Measurements from ENCODE around the gene SETBP1.
"Not testable (repeated sequence)": the region's sequence is repeated elsewhere in the genome, so short reads cannot be mapped to it uniquely, and the experiment has no call there.

SETBP1 gene

DNA sequence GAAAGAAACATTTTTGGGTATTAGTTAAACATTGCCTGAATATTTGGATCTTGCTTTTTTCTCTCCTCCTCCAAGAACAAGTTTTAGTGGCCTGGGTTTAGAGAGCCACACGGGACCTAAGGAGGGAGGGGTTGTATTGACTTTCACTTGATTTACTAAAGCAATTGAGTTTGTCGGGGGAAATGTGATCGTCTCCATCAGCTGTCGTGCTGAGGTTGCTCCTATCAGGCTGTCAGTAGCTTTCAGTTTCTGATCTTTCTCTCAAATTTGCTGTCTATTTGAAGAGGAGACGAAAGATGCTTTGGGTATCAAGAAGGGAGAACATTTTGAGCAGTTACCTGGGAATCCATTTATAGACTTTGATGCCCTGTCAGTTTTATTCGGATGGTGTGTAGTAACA, 106.0 kb downstream of the SETBP1 start:
- in situ Hi-C loops (cut with MboI; ENCODE audit: low sequenced_read_pairs): no loop called here

DNA sequence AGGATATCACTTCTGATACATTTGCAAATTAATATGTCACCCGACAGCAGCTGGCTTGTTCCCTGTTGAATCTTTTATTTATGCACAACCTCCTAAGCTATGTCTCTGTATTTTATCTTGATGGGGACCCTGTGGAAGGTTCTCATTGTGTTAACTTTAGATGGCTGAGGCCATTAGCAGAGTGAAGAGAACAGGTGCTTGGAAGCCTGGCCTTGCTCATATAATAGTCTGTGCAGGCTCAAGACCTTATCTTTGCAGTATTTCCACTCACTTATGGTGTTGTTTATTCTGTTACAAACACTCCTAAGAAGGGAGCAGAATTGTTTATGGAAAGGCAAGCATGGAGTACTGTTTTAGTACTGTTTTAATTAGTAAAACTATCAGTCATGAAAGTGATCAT, 107.6 kb downstream of the SETBP1 start:
- in situ Hi-C loops (cut with MboI; ENCODE audit: low sequenced_read_pairs): no loop called here

DNA sequence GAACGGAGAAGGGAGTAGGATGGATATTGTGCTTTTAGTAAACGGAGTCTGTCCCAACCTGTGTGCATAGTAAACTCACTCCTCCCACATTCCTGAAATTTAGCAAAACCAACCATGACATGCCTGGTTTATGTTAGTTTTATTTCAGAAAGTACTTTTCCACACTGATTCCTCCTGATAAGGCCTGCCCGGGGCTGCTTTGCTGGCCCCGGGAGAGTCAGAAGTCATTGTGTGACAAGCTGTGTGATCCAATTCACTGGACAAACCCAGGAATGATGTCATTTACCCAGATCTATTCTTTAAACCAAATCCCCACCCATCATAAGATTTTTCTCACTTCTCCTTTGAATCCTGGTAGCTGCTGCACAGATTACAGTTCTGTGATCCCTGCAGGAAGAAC, 109.0 kb downstream of the SETBP1 start:
- in situ Hi-C loops (cut with MboI; ENCODE audit: low sequenced_read_pairs): no loop called here

DNA sequence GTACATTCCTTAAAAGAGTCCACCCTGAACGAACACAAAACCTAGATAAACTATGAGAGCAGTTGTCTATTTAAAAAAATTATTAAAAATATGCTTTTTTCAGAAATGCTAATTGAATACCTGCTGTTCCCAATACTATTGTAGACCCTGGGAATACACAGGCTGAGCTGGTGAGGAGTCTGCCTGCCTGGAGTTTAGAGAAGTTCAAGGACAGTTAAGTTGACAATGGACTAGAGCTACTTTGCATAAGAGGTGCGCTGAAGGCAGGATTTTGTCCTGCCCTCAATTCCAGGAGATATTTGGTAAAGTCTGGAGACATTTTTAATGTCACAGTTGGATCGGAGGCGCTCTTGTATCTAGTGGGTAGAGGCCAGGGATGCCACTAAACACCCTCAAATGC, 110.2 kb downstream of the SETBP1 start:
- in situ Hi-C loops (cut with MboI; ENCODE audit: low sequenced_read_pairs): no loop called here

DNA sequence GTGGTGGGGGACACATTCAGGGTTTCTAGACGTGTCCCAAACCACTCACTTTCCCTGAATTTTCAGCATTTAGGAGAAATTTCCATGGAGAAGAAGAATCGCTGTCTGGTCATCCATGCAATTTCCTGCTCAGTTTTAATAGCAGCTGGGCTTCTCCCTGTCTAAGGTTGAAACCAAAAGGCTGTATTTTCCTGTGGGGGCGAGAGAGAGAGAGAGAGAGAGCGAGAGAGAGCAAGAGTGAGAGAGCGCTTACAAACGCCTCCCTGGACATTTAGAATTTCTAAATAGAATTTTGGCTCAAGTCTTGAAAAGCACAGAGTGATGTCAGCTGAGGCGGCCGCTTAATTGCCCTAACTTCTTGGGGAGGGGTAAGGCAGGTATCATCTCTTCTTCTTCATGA, 110.8 kb downstream of the SETBP1 start:
- in situ Hi-C loops (cut with MboI; ENCODE audit: low sequenced_read_pairs): no loop called here

DNA sequence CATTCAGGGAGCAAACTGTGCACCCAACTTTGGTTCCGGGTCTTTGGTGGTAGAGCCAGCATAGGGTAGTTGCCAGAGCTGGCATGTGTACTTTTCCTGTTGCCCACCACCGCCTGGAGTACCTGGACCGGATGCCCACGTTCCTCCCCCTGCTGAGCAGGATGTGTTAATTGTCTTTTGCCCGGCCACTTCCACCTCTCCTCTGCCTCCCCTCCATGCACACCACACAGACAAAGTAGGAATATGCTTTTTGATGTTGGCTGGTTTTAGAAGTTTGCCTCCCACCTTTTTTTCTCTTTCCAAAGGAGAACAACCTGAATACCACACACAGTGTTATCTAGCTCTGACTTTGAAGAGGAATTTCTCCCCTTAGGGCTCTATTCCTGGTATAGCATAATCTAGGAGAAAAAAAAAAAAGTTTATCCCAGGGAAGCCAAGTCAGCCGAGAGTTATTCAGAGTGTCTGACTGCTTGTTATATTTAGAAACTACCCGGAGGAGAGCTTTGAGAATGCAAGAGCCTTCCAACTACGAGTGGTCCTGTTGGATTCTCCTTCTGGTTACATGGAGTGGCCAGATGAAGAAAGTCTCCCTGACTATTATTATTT, 111.9 kb downstream of the SETBP1 start:
- in situ Hi-C loops (cut with MboI; ENCODE audit: low sequenced_read_pairs): no loop called here

DNA sequence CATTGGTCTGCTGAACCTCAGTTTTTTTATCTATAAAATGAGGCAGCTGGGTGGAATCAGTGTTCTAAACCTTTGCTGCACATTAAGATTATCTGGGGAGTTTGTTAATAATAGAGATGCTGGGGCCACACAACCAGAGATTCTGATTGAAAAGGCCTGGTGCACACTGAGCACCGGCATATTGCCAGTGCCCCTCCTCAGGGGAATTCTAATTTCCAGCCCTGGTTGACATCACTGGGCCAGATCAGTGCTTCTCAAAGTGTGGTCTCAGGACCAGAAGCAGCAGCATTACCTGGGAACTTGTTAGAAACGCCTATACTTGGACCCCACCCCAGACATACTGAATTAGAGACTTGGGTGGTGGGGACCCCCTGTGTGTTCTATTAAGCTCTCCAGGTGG, 112.5 kb downstream of the SETBP1 start:
- in situ Hi-C loops (cut with MboI; ENCODE audit: low sequenced_read_pairs): no loop called here

DNA sequence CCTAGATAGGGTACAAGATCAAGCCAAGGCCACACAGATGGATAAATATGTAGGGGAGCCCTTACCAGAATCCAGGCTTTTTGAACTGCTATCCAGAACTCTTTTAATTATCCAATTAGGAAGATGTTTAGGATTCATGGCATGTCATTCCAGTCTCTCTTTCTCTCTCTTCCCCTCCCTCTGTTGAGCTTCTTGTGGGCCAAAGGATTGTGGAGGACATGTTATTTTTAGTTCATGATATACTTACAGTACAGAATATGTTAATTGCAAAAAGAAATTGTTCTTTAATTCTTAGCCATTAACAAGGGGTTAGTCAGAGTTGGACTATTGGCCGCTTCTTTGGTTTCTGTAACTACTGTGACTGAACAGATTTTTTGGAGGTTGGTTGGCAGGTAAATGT, 113.0 kb downstream of the SETBP1 start:
- in situ Hi-C loops (cut with MboI; ENCODE audit: low sequenced_read_pairs): no loop called here

DNA sequence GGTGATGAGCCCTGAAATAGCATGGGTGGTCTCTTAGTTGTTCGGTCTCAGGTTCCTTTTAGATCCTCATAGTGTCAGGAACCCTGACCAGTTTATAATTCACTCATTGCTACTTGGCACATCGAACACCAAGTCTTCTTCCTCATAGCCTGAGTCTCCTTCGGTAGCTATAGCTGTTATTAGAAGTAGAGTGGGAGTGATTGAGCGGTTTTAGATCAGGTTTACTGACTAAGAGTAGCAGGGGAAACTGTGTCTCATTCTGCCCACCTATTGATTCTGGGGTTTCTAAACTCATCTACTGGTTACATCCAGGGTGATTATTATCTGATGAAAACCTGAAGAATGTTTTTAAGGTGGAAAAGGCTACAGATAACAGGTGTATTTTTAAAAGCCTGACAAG, 114.6 kb downstream of the SETBP1 start:
- in situ Hi-C loops (cut with MboI; ENCODE audit: low sequenced_read_pairs): no loop called here

DNA sequence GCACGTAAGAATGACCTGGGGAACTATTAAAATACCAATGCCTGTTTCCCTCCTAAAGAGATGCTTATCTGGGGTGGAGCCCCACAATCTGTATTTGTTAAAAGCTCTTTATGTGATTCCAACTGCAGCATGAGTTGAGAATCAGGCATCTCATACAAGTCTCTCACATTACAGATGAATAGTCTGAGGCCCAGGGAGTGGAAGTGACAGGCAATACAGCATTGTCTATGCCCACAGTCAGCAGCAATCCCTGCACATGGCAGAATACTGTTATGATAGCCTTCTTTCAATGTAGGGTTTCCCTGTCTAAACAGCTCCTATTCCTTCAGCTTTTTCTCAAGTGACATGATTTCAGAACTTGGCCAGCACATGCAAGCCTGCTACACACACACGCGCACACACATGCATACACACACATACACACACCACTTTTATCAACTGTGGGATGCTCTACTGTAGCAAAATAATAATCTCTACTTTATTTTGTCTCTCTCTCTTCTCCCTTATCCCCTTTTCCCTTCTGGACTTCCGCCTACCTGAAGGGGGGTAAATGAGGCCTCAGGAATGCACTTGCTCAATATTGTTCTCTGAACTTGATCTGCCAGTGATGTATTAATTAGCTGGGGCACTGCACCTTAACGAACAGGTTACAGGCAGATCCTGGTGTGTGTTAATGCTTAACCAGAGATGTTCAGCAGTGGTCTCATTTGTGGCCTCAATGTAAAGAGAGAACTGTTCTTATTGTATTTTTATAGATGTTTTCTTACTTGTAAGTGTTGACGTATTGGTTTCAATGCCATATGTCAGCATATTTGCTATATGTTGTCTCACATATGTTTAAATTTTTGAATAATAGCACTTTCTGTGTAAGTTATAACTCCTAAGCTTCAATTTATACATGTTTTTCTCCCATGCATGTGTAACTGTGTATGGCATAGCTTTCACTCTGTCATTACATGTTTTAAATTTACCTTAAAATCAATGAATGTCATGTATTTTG, 116.0 kb downstream of the SETBP1 start:
- in situ Hi-C loops (cut with MboI; ENCODE audit: low sequenced_read_pairs): no loop called here

DNA sequence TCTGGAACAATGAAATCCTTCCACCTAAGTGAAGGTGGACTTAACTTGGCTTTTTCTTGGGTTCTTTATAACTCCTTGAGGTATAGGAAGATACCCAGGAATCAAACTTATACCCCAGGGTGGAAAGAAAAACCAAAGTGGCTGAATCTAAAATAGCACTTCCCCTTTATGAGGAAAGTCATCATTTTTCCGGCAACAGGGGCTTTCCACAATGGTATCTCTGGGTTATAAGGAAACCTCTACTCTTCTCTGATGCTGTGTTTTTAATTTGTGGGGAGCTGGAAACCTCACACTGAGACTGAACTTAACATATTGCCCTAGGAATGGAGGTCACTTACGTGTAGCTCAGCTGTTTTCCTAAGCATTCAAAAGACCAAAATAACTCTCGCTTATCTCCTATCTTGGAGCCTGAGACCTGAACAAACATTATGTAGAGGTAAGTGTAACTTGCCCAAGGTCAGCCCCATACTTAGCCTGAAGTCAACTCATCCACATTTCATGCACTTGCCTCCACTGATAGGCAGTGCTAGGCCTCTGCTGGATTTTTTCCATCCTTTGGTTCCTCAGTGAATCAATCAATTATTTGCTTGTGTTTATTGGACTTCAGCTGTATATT, 117.9 kb downstream of the SETBP1 start:
- in situ Hi-C loops (cut with MboI; ENCODE audit: low sequenced_read_pairs): no loop called here

DNA sequence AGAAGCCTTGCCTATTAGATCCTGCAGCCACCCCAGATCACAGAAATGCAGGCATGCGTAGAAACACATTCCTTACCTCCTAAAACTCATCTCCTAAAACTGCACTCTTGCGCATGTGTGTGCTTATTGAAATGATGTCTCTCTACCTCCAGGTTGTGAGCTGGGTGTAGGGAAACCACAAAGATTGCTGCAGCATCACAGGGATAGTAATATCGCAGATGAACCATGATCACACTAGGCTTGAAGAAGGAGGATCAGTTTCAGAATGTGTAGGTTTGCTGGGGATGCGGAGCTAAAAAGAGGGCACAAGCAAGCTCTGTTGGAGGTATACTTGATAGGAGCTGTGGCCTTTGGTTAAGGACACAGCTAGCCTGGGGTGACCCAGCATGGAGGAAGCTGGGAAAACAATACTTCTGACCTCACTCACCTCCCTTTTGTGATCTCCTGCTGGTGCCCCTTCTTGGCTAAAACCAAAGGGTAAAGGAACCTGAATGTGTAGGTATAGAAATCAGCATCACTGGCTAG, 118.8 kb downstream of the SETBP1 start:
- in situ Hi-C loops (cut with MboI; ENCODE audit: low sequenced_read_pairs): no loop called here

DNA sequence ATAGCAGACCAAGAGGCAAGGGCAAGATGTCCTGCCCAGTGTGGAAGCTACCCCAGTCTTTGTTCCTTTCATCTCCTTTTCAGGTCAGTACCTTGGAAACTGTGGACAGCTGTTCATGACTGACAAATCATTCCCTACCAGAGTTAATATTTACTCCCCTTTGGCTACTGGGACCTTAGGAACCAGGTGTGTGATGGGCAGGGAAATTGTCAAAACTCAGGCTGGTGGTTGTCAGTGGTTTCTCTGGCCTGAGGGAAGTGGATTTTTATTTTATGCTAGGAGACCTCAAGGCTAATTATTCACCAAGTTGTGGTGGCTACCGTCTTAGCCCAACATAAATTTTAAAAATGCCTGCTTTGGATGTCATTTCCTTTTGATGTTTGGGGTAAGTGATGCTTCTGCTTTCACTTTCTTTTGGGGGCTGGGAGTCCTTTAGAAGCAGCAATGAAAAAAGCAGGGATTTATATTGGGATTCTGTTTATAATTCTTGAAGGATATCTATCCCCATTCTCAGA, 119.3 kb downstream of the SETBP1 start:
- in situ Hi-C loops (cut with MboI; ENCODE audit: low sequenced_read_pairs): no loop called here

DNA sequence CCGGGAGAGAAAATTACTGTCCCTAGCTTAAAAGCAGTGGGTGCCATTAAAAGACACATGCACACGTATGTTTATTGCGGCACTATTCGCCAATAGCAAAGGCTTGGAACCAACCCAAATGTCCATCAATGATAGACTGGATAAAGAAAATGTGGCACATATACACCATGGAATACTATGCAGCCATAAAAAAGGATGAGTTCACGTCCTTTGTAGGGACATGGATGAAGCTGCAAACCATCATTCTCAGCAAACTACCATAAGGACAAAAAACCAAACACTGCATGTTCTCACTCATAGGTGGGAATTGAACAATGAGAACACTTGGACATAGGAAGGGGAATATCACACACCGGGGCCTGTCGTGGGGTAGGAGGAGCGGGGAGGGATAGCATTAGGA, 120.1 kb downstream of the SETBP1 start:
- in situ Hi-C loops (cut with MboI; ENCODE audit: low sequenced_read_pairs): not testable (repeated sequence)

DNA sequence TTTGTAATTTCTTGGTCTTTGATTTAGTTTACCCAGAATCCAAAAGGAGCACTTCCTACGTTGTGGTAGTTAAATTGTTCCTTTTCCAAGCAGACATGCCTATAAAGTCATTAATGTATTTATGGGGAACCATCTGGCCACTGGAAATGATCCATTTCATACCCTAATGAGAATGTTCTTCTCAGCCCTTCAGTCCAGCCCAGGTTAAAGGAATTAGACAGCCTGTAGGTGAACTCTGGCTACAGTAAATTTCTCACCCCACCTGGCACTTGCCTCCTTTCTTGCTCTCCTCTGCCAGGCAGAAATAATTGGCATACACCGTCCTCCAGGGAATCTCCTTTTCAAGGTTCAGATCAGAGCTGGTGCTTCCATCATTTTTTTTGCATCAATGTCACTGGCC, 121.1 kb downstream of the SETBP1 start:
- in situ Hi-C loops (cut with MboI; ENCODE audit: low sequenced_read_pairs): no loop called here

DNA sequence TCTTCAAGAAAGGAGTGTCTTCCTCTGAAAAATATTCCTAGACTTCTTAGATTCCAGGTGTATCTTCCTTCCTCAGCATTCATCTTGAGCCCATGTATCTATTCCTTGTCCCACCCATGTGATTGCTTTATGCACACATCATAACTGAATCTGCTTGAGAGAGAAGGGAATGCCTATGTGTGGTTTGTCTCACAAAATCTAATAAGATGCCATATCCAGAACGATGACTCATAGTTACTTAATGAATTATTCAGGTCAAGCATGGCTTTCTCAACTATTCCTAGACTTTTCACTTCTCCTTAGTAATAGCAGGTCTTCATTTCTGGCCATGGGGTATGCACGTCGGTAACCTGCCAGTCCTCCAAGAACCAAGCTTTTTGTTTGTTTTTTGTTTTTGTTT, 121.8 kb downstream of the SETBP1 start:
- in situ Hi-C loops (cut with MboI; ENCODE audit: low sequenced_read_pairs): no loop called here

DNA sequence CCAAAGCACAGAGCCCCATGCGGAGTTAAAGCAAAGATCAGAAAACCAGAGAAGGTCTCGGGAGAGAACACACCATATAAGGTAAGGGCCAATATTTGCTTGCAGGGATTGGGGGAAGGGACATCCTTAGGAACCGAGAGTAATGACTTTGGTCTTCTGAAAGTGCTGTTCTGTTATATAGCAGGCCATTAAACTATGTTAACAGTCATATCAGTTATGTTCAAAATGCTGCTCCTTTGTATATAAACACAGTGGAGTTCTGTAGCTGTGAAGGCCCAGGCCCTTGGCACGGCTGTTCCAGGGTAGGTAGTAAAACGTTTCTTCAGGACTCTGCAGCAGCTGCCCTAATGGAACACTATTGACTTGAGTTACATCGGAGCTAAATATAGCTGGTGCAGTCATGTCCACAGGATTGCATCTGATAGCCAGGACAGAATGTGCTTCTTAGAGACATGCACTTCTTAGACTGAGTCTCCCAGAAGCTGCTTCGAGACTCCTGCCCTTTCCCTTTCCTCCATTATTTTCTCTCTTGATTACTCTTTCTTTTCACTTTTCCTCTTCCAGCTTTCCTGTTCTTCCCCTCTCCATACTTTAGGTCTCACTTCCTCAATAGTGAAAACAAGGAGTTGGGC, 122.4 kb downstream of the SETBP1 start:
- in situ Hi-C loops (cut with MboI; ENCODE audit: low sequenced_read_pairs): no loop called here

DNA sequence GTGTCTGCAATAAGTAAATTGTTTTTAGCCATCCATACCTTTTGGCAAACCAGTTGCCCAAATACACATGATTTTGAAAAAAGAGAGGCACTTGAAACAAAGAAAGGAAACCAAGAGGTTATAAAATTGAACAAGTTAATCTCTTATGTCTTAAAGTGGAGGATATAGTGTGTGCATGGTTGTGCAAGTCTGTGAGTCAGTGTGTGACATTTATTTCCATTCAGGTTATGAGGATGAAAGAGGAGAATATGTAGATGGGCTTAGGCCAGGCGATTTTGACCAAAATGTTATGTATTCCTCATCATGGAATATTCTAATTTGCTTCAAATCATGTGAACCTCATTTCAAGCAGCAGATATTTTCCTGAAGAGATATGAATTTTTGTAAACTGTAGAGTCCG, 123.3 kb downstream of the SETBP1 start:
- in situ Hi-C loops (cut with MboI; ENCODE audit: low sequenced_read_pairs): no loop called here

DNA sequence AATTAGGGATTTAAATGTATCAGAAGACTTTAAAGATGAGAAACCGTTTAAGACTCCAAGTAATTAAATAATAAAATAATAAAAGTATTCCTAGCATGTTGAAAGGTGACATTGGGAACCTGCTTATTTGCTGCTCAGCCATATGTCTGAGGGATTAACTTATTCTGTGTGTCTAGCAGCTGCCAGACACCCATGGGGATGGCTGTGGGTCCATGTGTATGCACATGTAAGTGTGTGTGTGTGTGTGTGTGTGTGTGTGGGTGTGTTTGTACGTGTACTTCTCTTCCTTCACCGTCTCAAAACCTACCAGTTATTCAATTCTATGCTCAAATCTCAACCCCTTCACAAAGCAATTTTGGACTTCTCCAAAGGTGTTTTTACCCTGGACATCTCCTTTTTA, 124.5 kb downstream of the SETBP1 start:
- in situ Hi-C loops (cut with MboI; ENCODE audit: low sequenced_read_pairs): no loop called here

DNA sequence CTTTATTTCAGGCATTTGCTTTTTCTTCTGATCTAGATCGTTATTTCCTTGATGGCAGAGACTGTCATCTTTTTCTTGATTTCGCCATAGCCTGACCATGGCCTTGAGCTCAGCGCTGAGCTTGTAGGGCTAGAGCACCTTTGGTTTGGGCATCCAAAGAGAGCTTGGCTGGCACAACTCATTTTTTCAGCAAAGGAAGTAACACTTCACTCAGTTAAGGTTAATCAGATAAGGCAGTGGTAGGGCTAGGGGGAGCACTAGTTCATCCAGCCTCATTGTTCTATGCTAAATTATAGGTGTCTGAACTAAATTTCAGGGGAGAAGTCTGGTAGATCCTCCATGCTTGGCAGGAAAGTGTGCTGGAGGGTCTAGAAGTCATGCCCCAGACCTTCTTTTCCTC, 125.0 kb downstream of the SETBP1 start:
- in situ Hi-C loops (cut with MboI; ENCODE audit: low sequenced_read_pairs): no loop called here

DNA sequence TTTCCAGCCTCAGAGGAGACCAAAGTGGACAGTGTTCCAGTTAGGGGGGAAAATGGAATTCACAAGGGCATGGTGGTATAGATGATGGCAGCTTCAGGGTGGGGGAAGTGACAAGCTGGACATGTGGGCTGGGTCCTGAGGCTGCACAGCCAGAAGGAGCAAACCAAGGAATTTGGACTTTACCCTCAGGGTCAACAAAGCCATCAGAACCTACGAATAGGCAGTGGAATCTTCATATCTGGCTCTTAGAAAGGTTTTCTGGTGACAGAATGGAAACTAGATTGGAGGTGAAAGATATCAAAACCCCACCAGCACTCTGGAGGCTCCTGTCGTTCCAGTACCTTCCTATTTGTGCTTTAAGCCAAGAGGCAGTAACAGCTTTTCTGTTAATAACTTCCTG, 127.1 kb downstream of the SETBP1 start:
- in situ Hi-C loops (cut with MboI; ENCODE audit: low sequenced_read_pairs): no loop called here
